Frontal cortex (tissue), 4 donors: ENCODE results near the gene TPRN. TPM values are rescaled to one million over a fixed set of nuclear protein-coding genes. Genes with fewer than 3 reads are reported as not detected.
A peak's percentile ranks its signal among the peaks of the same experiment; 100 is the strongest.

Experiments used
- DNase-seq, 2 donors: peaks; one replicate each; pipeline ENCODE4 v3.0.0; 2012; ENCODE audit warnings: low spot score in 2 of 2
- FAIRE-seq: peaks from 2 replicates; lab custom pipeline; 2012; peaks lifted over from hg19 to GRCh38; lab: Jason Lieb, UNC
- total RNA-seq: library from RNA; depleted of rRNA; stranded (reverse); fragments of >200 nt; gene quantifications from one replicate; pipeline ENCODE4 v1.2.3, GENCODE V29; 2014
- donor health status: control.
- donor health status: control.
- donor health status: control.

TPRN gene
- total RNA-seq, 1 donor from 2014 or later = 6.1 TPM

DNA sequence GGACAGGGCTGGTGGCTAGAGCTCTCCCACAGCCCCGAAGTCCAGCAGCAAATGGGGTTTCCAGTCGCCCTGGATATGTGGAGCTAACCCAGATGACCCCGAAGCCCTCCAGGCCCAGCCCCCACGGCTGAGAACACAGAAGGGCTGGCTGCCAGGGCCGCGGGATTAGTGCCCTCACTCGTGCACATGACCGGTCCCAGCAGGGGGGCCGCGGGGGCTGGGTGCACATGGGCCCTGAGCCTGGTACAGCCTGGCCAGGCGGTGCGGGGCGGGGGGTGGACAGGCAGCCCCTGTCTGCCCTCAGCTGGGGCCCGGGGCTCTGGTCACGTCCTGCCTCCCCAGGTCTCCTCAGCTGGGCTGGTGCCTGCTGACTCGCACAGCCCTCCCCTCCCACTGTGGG is 6.2 kb downstream of the TPRN start:
- peak in 1 of 2 donors; percentile 83 for DNase-seq
- no peak for FAIRE-seq

- FAIRE-seq = no peak
Observed at GRCh38 chr9:137193771-137194170, 6.8 kb downstream of the TPRN start.

DNA sequence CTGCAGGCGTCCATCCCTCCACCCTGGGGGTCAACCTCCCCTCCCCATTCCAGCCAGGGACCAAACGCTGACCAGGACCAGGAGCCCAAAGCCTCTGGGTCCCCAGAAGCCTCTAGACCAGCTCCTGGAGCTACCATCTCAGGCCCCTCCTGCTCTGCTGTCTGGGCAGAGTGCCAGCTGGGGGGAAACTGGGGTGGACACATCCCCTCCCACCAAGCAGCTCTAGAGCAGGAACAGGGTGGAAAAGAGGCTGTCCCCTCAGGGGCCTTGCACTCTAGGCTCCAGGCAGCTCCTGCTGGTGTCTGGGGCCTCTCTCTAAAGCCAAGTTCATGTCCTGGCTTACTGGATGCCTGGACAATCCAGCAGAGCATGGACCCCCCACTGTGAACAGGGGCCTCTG is 7.7 kb downstream of the TPRN start:
- FAIRE-seq = no peak
- DNase-seq = no peak

More at GRCh38 chr9:137193771-137194170, 6.8 kb downstream of the TPRN start:
- DNase-seq = no peak

- FAIRE-seq = no peak
Observed at GRCh38 chr9:137192448-137192780, 8.1 kb downstream of the TPRN start.

DNA sequence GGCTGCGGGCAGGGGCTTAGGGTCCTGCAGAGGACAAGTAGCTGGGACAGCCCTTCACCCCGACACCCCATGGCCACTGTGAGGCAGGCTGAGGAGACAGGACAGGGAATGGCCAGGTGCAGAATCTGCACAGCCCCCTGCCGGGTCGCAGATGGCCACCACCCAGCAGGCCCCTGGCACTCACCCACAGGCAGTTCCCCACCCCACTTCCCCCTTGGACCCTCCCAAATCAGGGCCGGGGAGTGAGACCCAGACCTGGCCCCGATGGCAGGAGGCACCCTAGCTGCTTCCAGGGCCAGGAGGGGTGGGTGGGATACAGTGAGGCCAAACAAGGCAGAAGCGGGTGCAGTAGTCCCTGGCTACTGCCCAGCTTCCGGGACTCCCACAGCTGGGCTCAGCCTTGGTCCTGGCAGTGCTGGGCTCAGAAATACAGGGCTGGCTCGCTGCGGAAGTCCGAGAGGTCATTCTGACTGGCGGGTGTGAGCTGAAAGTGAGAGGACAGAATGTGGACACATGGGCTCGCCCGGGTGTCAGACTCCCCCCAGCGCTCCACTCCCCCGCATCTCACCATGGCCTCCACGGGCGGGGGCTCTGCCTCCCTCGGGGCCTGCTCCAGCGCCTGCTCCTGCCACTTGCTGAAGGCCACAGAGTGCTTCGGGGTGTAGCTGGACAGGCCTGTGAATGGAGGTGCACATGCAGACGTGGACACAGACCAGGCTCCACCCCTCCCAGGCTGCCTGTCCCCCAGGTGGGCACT is 8.7 kb downstream of the TPRN start:
- FAIRE-seq (no peak), DNase-seq (no peak)

More at GRCh38 chr9:137192448-137192780, 8.1 kb downstream of the TPRN start:
- no peak for DNase-seq

DNA sequence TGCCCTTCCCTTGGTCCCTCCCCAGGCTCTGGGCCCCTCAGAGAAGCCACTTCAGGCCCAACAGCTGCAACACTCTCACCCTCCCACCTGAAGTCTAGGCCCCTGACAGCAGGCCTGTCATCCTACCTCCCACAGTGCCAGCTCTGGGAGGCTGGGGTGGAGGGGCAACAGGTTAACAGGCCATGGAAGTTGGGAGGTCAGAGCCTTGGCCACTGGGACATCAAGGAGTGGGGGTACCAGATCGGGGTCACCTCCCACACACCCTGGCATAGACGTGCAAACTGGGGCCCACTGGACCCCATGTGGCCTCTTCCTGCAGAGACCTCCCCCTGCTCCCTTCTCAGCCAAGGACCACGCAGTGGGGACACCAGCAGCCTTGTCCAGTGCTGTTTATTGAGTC is 9.3 kb downstream of the TPRN start:
- FAIRE-seq = no peak
- DNase-seq = no peak

DNA sequence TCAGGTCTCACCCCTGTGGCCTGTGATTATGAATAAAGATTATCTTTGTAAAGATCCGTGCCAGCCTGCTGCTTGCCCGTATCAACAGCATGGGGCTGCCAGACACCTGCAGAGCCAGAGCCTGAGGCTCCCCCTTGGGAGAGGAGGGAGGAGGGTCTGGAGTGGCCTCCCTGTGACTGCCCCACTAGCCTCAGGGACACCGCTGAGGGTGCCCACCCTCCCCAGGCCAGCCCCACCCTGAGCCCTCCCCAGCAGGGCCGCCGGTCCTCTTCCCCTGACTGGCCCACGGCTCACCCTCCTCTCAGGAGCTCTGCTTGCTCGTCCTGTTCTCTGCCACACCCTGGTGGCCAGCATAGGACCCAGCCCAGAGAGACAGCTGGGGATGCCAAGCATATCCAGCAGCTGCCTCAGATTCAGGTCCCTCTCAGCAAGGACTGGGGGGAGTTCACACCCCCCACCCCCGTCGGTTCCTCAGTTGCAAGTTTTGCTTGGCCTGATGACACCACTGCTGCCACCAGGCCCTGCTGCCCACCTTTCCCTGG is 10.2 kb downstream of the TPRN start:
- no peak for FAIRE-seq
- no peak for DNase-seq

- FAIRE-seq (no peak), DNase-seq (no peak)
Observed at GRCh38 chr9:137189297-137190295, 10.9 kb downstream of the TPRN start.

DNA sequence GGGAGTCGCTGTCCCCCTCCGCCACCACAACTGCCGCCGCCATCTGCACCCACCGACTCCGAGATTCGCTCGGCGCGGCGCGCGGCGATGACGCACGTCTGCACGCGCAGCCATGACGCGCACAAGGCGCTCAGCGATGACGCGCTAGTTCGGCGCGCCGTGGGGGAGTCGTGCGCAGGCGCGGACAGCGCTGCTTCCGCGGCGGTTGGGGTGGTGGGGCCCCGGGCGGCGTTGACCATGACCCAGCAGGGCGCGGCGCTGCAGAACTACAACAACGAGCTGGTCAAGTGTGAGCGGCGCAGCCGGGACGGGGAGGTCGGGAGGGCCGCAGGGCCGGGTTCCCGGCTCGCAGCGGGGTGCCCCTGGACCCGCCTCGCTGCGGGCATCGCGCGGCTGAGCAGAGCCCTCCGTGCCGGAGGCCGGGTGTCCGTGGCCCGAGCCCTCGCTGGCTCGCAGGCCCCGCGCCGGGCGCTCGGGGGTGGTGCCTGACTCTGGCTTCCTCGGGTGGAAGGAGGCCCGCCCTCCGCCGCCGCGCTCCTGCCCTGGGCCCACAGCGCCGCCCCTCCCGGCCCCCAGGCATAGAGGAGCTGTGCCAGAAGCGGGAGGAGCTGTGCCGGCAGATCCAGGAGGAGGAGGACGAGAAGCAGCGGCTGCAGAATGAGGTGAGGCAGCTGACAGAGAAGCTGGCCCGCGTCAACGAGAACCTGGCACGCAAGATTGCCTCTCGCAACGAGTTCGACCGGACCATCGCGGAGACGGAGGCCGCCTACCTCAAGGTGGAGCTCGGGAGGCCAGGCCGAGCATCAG is 11.8 kb downstream of the TPRN start, which contains the start of the genes ANAPC2 and SSNA1:
Gene ANAPC2 (minus strand): TSS at position 71 of the 807 bp plus-strand sequence. CDS start 28 bp downstream, at position 43.
Gene SSNA1 (plus strand): TSS at position 187 of the 807 bp plus-strand sequence. CDS start 51 bp downstream, at position 238.
- DNase-seq (peak; percentile 95), FAIRE-seq (no peak)

- no peak for DNase-seq
Observed at GRCh38 chr9:137188086-137188489, 12.5 kb downstream of the TPRN start.

DNA sequence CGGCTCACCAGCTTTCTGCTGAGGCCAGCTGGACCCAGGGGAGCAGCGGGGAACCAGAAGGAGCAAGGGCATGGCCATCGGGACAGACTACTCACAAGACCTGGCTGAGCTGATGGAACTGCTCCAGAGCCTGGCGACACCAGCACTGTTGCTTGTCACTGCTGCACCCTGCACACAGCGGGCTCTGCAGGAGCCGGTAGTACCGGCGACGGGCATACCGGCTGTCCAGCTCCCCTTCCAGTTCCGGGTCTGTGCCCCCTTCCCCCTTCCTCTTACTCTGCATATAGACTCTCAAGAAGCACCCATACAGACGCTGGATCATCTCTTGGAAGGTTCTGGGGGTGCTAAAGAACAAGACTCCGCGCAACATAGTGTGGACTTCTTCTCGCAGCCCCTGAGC is 13.2 kb downstream of the TPRN start:
- DNase-seq (no peak), FAIRE-seq (no peak)

More at GRCh38 chr9:137188086-137188489, 12.5 kb downstream of the TPRN start:
- FAIRE-seq = no peak

DNA sequence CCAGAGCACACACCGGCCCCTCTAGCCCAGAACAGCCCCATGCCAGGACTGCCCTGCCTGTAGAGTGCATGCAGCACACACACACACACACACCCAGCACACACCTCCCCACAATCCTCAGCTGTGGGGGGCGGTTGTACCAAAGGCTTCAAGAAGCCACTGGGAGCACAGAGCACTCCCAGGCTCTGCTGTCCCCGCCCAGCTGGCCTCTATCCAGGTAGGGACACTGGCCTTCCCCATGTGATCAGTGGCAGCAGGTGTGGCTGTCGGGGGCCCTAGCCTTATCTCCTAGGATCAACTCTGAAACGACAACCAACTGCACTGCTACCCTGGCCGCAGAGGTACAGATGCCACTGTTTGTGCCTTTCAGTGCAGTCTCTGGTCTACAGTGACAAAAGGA is 14.2 kb downstream of the TPRN start:
- DNase-seq (no peak), FAIRE-seq (no peak)

GRCh38 chr9:137185921-137186320 is 14.6 kb downstream of the TPRN start:
- DNase-seq = no peak
- no peak for FAIRE-seq

GRCh38 chr9:137184881-137185660 is 15.5 kb downstream of the TPRN start:
- no peak for DNase-seq
- no peak for FAIRE-seq

DNA sequence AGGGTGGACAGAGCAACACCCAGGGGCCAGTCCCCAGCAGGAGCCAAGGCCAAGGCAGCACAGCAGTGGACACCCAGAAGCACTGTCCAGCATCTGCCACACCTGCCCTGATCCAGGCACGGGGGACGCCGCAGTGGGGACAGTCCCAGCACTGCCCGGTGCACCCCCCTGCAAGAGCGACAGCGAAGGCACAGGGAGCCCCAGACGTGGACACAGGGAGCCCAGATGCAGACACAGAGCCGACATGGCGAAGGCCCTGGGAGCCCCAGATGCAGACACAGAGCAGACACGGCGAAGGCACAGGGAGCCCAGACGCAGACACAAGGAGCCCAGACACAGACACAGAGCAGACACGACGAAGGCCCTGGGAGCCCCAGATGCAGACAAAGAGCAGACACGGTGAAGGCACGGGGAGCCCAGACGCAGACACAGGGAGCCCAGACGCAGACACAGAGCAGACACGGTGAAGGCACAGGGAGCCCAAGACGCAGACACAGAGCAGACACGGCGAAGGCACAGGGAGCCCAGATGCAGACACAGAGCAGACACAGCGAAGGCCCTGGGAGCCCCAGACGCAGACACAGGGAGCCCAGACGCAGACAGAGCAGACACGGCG is 16.5 kb downstream of the TPRN start:
- DNase-seq (no peak), FAIRE-seq (no peak)

GRCh38 chr9:137182836-137183235 is 17.7 kb downstream of the TPRN start:
- DNase-seq (no peak), FAIRE-seq (no peak)

DNA sequence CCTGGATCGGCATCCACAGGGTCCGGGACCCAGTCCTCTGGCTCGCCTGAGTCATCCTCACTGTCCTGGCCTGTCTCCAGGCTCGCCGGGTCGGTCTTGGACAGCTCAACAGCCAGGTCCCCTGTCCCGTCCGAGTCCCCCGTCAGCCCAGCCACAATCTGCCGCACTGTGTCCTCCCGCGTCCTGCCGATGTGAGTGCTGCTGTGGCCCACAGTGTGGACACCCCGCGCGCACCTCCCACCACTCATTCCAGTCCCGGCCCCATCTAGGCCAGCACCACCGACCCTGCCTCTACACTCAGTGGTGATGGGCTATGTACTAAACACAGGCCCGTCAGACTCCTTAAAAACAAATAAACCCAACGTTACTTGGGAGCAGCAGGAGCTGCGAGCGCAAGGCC is 18.9 kb downstream of the TPRN start:
- DNase-seq = no peak
- no peak for FAIRE-seq

- no peak for FAIRE-seq
- DNase-seq = no peak
Observed at GRCh38 chr9:137180491-137180890, 20.1 kb downstream of the TPRN start.
